Activated CD4-positive, alpha-beta T cell treated with anti-CD3 and anti-CD28 coated beads, Interleukin-10, Interleukin-2, amounts not matched to agents 100 ng/mL and 50 ng/mL, durations not matched to agents 16 hours and 8 hours (primary cell): ENCODE results near the gene DEFB132.

ENCODE experiments used
- DNase-seq: peaks from one replicate; pipeline ENCODE4 v3.0.0-alpha.2; 2020

DEFB132 gene

DNA sequence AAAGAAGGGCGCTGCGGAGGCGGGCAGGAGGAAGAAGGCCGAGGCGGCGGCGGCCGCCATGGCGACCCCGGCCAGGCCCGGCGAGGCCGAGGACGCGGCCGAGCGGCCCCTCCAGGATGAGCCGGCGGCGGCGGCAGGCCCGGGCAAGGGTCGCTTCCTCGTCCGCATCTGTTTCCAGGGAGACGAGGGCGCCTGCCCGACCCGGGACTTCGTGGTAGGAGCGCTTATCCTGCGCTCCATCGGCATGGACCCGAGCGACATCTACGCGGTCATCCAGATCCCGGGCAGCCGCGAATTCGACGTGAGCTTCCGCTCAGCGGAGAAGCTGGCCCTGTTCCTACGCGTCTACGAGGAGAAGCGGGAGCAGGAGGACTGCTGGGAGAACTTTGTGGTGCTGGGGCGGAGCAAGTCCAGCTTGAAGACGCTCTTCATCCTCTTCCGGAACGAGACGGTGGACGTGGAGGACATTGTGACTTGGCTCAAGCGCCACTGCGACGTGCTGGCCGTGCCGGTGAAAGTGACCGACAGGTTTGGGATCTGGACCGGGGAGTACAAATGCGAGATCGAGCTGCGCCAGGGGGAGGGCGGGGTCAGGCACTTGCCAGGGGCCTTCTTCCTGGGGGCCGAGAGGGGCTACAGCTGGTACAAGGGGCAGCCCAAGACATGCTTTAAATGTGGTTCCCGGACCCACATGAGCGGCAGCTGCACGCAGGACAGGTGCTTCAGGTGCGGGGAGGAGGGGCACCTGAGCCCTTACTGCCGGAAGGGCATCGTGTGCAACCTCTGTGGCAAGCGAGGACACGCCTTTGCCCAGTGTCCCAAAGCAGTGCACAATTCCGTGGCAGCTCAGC, 40.6 kb downstream of the DEFB132 start:
- DNase-seq, result peak; percentile 69

- DNase-seq, result no peak
Observed at GRCh38 chr20:298776-299391, 41.4 kb downstream of the DEFB132 start.

DNA sequence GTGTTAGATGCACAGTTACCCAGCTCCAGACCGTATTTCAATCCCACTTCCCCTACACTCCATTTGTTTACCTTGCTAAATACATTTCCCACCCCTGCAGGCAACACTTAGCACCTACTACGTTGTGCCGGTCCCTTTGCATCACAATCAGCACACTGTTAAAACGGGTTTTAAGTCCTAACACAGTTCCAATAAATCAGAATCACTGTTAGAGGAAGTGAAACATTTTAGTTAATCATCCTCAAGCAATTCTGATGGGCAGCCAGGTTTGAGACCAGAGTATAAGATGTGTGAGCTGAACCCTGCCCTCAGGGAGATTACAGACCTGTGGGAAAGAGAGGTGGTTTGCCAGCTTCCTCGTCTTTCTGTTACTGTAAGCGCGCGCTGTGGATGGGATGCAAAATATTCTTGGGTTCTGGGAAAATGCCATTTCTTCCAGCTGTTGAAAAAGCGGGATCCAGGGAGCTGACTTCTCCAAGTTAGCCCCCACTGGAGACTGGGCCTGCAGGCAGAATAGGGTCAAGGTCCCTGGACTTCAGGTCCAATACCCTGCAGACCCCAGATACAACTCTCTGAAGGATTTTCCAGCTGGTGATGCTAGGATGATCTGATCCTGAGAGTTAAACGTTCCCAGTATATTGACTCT, 42.9 kb downstream of the DEFB132 start:
- DNase-seq, result no peak

DNA sequence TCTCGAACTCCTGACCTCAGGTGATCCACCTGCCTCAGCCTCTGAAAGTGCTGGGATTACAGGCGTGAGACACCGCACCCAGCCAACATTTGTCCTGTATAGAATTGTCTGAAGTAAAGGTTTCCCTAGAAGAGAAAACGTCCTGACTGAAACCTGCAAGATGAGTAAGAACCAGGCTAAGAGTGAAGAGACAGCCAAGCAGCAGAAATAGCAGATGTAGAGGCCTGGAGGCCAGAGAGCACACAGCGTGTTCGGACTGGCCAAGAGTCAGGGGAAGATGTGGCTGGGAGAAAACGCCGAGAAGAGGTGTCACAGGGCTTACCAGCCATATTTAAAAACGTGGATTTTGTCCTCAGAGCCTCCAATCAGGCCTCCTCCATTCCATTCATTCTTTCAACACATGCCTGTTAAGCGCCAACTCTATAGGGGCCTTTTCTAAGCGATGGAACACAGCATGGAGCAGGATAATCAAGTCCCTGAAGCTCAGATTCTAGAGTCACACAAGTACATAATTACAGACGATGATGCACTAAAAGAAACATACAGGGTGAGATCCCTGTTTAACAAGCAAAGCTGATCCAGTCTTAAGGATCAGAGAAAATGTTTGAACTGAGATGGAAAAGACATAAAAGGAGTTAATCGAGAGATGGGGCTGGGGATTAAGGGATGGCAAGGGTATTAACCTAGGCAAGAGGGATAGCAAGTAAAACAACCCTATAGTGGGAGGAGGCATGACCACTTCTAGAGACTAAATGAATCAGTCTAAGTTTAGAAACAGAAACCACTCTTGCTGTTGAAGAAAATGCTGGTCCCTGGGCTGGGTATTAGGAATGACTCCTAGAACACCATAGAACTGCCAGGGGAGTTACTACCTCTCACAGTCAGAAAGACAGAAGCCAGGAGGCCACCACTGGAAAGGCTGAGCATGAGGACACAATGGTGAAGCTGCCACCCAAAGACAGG, 44.6 kb downstream of the DEFB132 start:
- DNase-seq, result peak; percentile 42

DNA sequence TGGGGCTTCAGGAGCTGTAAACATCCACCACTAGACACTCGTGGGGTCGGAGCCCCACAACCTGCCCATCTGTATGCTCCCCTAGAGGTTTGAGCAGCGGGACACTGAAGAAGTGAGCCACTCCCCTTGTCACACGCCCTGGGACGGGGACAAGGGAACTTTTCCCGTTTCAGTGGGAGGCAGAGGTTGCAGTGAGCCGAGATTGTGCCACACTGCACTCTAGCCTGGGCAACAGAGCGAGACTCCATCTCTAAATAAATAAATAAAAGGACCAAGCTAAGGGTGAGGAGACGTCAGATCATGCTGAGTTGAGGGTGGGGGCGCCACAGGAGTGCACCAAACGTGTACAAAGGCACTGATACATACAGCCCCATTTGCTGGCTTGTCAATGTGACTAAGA, 48.2 kb downstream of the DEFB132 start:
- DNase-seq, result no peak

DNA sequence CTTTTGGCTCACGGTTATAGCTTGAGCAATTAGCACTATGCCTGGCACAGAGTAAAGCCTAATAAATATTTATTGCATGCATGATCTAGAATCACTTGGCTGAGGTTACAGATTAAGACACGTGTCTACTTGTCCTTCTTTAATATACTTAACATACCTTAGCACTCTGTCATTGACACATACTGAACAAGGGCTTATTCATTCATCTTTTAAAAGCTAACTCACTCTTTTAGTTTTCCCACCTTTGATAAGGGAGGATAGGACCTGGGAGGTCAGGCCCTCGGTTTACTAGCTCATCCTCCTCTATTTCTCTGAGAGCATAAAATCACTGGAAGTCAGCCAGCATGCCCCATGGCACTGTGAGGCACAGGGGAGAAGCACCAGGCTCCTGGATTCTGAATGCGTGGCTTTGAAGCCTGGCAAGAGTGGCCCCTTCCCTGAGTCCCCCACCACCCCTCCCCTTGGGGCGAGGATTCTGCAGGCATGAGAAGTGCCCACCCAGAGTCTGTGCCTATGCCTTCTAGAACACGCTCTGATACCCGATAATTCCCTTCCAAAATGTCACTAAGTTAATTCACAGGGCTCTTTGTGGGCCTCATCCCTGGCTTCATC, 51.0 kb downstream of the DEFB132 start:
- no peak for DNase-seq

DNA sequence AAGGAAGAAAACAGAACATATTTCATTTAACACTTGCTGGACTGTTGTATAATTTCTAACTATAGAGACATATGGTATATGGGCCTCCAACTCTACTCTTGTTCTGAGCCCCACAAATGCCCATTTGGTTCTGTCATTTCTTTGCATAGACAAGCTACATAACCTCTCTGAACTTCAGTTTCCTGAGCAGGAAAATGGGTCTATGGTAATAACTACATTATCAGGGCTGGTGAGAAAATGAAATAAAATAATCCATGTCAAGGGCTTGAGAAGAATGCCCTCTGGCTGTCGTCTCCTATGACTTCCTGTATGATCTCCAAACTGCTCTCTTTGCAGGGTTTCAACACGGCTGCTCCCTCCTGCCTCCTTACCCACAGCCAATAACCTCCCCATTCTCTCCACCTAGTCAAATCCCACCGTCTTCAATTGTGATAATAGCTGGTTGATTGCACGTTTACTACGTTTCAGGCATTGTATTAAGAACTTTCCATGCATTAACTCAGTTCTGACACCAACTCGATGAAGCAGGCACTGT, 51.8 kb downstream of the DEFB132 start:
- DNase-seq, result no peak

DNA sequence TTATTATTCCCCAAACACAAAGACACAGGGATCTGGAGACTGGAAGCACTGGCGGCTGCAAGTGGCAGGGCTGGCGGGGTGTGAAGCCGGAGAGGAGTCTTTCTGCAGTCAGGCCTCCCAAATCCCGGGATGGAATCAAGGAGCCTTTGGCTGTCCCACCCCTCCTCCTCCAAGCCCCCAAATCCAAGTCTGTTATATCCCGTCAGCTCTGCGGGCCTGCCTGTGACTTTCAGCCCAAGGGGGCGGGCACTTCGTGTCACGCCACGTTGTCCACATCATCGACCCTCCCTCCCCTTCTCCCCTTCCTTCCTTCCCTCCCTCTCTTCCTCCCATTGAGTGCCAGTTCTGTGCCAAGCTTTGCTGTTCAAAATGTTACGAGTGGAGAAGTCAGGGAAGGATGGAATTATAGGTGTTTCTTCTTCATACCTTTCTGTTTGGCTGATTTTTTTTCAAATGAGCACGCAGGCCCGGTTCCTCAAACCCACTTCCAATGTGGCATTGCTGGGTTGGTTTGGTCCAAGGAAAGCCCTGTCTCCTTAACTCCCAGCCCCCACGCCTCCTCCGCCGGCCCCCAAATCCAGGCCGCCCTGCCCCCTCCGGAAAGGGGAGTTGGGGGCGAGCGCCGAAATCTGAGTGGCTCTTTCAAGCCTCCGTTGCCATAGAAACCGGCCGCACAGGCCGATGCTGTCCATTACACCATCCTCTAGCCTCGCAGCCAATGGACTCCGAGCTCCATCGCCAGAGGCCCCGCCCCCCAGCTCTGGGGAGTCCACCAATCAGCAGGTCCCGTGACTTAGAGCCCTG, 52.5 kb downstream of the DEFB132 start:
- DNase-seq, result peak; percentile 91

GRCh38 chr20:310645-311044, 53.1 kb downstream of the DEFB132 start:
- DNase-seq, result no peak
